Neuron (in vitro differentiated cells): Measurements from ENCODE around the gene FHOD3.

ENCODE experiments used
- H2AFZ ChIP-seq: one replicate; pipeline ENCODE4 v1.6.1; 2013; ENCODE audit warnings: low read depth, mild to moderate bottlenecking, inconsistent platforms, low read length, moderate library complexity
- H3K27me3 ChIP-seq: one replicate; pipeline ENCODE4 v1.6.1; 2013; ENCODE audit warnings: low read length; ENCODE audit not compliant: insufficient read depth
- H3K36me3 ChIP-seq: one replicate; pipeline ENCODE4 v1.6.1; 2013; ENCODE audit warnings: low read length; ENCODE audit not compliant: insufficient read depth
- H3K4me1 ChIP-seq: one replicate; pipeline ENCODE4 v1.6.1; 2013; ENCODE audit warnings: low read length; ENCODE audit not compliant: insufficient read depth
- H3K4me3 ChIP-seq: 2 replicates; pipeline ENCODE4 v1.5.1; 2013; ENCODE audit warnings: mild to moderate bottlenecking, low read length, moderate library complexity
- H3K9me3 ChIP-seq: one replicate; pipeline ENCODE4 v1.6.1; 2013; ENCODE audit warnings: low read length

Gene FHOD3

GRCh38 chr18:36279001-36279400 is 18.5 kb upstream of the FHOD3 start:
- Histone ChIP-seq H3K27me3 (no peaks in the 10 kb centered on the region), H3K4me3 (no peak overlapping the region), H2AFZ (no peak overlapping the region), H3K4me1 (no peaks in the 10 kb centered on the region), H3K36me3 (no peaks in the 10 kb centered on the region), H3K9me3 (no peaks in the 10 kb centered on the region)

GRCh38 chr18:36281936-36282335 is 15.6 kb upstream of the FHOD3 start:
- Histone ChIP-seq H3K36me3 (no peaks in the 10 kb centered on the region), H3K27me3 (no peaks in the 10 kb centered on the region), H3K4me3 (no peak overlapping the region), H3K4me1 (no peaks in the 10 kb centered on the region), H2AFZ (no peak overlapping the region), H3K9me3 (no peaks in the 10 kb centered on the region)

- no peaks in the 10 kb centered on the region for H3K9me3 ChIP-seq
- no peaks in the 10 kb centered on the region for H3K4me1 ChIP-seq
- H3K4me3 ChIP-seq, result no peak overlapping the region
- no peaks in the 10 kb centered on the region for H3K27me3 ChIP-seq
- H2AFZ ChIP-seq, result no peak overlapping the region
- H3K36me3 ChIP-seq, result no peaks in the 10 kb centered on the region
Observed at GRCh38 chr18:36283448-36283847, 14.1 kb upstream of the FHOD3 start.

GRCh38 chr18:36284268-36284667 is 13.2 kb upstream of the FHOD3 start:
- Histone ChIP-seq H3K27me3 (no peaks in the 10 kb centered on the region), H3K4me1 (no peaks in the 10 kb centered on the region), H2AFZ (no peak overlapping the region), H3K4me3 (no peak overlapping the region), H3K36me3 (no peaks in the 10 kb centered on the region), H3K9me3 (no peaks in the 10 kb centered on the region)

- no peaks in the 10 kb centered on the region for H3K9me3 ChIP-seq
- H2AFZ ChIP-seq, result no peak overlapping the region
- no peaks in the 10 kb centered on the region for H3K4me1 ChIP-seq
- no peaks in the 10 kb centered on the region for H3K36me3 ChIP-seq
- no peak overlapping the region for H3K4me3 ChIP-seq
- no peaks in the 10 kb centered on the region for H3K27me3 ChIP-seq
Observed at GRCh38 chr18:36284671-36285295, 12.7 kb upstream of the FHOD3 start.

- Histone ChIP-seq H3K4me1 (no peaks in the 10 kb centered on the region), H3K4me3 (no peak overlapping the region), H3K27me3 (no peaks in the 10 kb centered on the region), H3K9me3 (no peaks in the 10 kb centered on the region), H2AFZ (no peak overlapping the region), H3K36me3 (no peaks in the 10 kb centered on the region)
Observed at GRCh38 chr18:36287653-36288052, 9.9 kb upstream of the FHOD3 start.

GRCh38 chr18:36288689-36289088 is 8.8 kb upstream of the FHOD3 start:
- Histone ChIP-seq H3K4me3 (no peak overlapping the region), H2AFZ (no peak overlapping the region), H3K36me3 (no peaks in the 10 kb centered on the region), H3K4me1 (no peaks in the 10 kb centered on the region), H3K27me3 (no peaks in the 10 kb centered on the region), H3K9me3 (no peaks in the 10 kb centered on the region)

GRCh38 chr18:36294031-36294430 is 3.5 kb upstream of the FHOD3 start:
- H3K36me3 ChIP-seq, result no peaks in the 10 kb centered on the region
- no peaks in the 10 kb centered on the region for H3K27me3 ChIP-seq
- no peak overlapping the region for H2AFZ ChIP-seq
- no peak overlapping the region for H3K4me3 ChIP-seq
- peaks cover 7% of the 10 kb centered on the region for H3K4me1 ChIP-seq
- H3K9me3 ChIP-seq, result no peaks in the 10 kb centered on the region

GRCh38 chr18:36295214-36295613 is 2.3 kb upstream of the FHOD3 start:
- H3K9me3 ChIP-seq, result peaks cover 3% of the 10 kb centered on the region
- no peaks in the 10 kb centered on the region for H3K27me3 ChIP-seq
- H3K4me1 ChIP-seq, result peaks cover 12% of the 10 kb centered on the region
- no peaks in the 10 kb centered on the region for H3K36me3 ChIP-seq
- no peak overlapping the region for H3K4me3 ChIP-seq
- no peak overlapping the region for H2AFZ ChIP-seq

- no peak overlapping the region for H2AFZ ChIP-seq
- H3K4me3 ChIP-seq, result no peak overlapping the region
Observed at GRCh38 chr18:36295880-36296301, 1.6 kb upstream of the FHOD3 start.

GRCh38 chr18:36296650-36297416 is 680 bp upstream of the FHOD3 start:
- Histone ChIP-seq H2AFZ (peak overlapping the region; percentile 43), H3K4me3 (peak overlapping the region; percentile 89), H3K9me3 (peaks cover 4% of the 10 kb centered on the region), H3K4me1 (peaks cover 12% of the 10 kb centered on the region), H3K27me3 (no peaks in the 10 kb centered on the region), H3K36me3 (no peaks in the 10 kb centered on the region)

More at GRCh38 chr18:36295880-36296301, 1.6 kb upstream of the FHOD3 start:
- no peaks in the 10 kb centered on the region for H3K36me3 ChIP-seq
- H3K27me3 ChIP-seq, result no peaks in the 10 kb centered on the region
- peaks cover 4% of the 10 kb centered on the region for H3K9me3 ChIP-seq
- peaks cover 12% of the 10 kb centered on the region for H3K4me1 ChIP-seq

GRCh38 chr18:36298126-36298741 is 721 bp downstream of the FHOD3 start:
- Histone ChIP-seq H3K4me1 (peaks cover 18% of the 10 kb centered on the region), H3K27me3 (no peaks in the 10 kb centered on the region)

GRCh38 chr18:36299015-36299414 is 1.5 kb downstream of the FHOD3 start:
- H3K4me1 ChIP-seq, result peaks cover 20% of the 10 kb centered on the region

More at GRCh38 chr18:36298126-36298741, 721 bp downstream of the FHOD3 start:
- Histone ChIP-seq H2AFZ (peak overlapping the region; percentile 62), H3K4me3 (peak overlapping the region; percentile 89), H3K9me3 (peaks cover 4% of the 10 kb centered on the region), H3K36me3 (no peaks in the 10 kb centered on the region)

More at GRCh38 chr18:36299015-36299414, 1.5 kb downstream of the FHOD3 start:
- Histone ChIP-seq H3K4me3 (peak overlapping the region; percentile 89), H3K27me3 (no peaks in the 10 kb centered on the region), H3K9me3 (peaks cover 4% of the 10 kb centered on the region), H2AFZ (no peak overlapping the region), H3K36me3 (no peaks in the 10 kb centered on the region)
